Adrenal gland (tissue), 12 donors: ENCODE data around the gene MLLT3. TPM values are rescaled to one million over a fixed set of nuclear protein-coding genes. Genes with fewer than 3 reads are reported as not detected.

ENCODE experiments used
- DNase-seq, 7 donors: peaks; one replicate each; pipeline ENCODE4 v3.0.0-alpha.2; 2019 to 2020
- H3K27ac ChIP-seq, 5 donors: fragments of 200-600 bp; sonication (generic) in 4 of 5; 1 replicate in 3 of 5; 2 replicates in 2 of 5; pipeline versions ENCODE4 v1.5.1 to v1.8.0; 2016 to 2020; ENCODE audit warnings: mild to moderate bottlenecking in 1 of 5
- H3K27me3 ChIP-seq: fragments of 200-600 bp; 2 replicates; pipeline ENCODE4 v1.8.0; 2021
- H3K36me3 ChIP-seq, 2 donors: fragments of 200-600 bp; replicated peaks in 1 of 2; 1 replicate in 1 of 2; 2 replicates in 1 of 2; pipeline versions ENCODE4 v1.5.1 to v1.8.0; 2018 to 2022
- H3K4me1 ChIP-seq, 2 donors: fragments of 200-600 bp; replicated peaks in 1 of 2; 1 replicate in 1 of 2; 2 replicates in 1 of 2; pipeline versions ENCODE4 v1.5.1 to v1.8.0; 2018 to 2021
- H3K4me3 ChIP-seq, 4 donors: fragments of 200-600 bp; sonication (generic) in 3 of 4; one replicate each; pipeline ENCODE4 v1.5.1; 2016 to 2018
- H3K9me3 ChIP-seq, 3 donors: fragments of 200-600 bp; sonication (generic) in 1 of 3; replicated peaks in 1 of 3; 1 replicate in 2 of 3; 2 replicates in 1 of 3; pipeline versions ENCODE4 v1.5.1 to v1.8.0; 2016 to 2021
- POLR2A ChIP-seq, 2 donors: fragments of 450-650 bp; IDR thresholded peaks; one replicate each; pipeline ENCODE4 v1.6.1; 2017; ENCODE audit warnings: antibody characterized with exemption in 2 of 2, mild to moderate bottlenecking in 2 of 2, moderate library complexity in 1 of 2
- WGBS, 4 donors: extraction: QIAGEN DNeasy Blood & Tissue Kit in 2 of 4; methylation state at CpG; one replicate each; pipeline versions ENCODE4 v1.1.5 to v1.1.7; 2013 to 2017; 5-methylcytosine and 5-hydroxymethylcytosine counted together
- intact Hi-C, 2 donors: fragments of 100-400 bp; cut with DNase I; formaldehyde crosslinking; loops; one replicate each; pipeline versions ENCODE4 v1.14.1 to v1.15.0; 2022 to 2023
- polyA plus RNA-seq, 3 donors: library from polyadenylated mRNA; stranded (reverse); fragments of 200-250 nt in 2 of 3; fragments of 350-450 nt in 1 of 3; fragmentation: Illumina TruSeq in 1 of 3; extraction: RNeasy Lipid Tissue Mini Kit (QIAGEN cat#74804) in 1 of 3; gene quantifications; one replicate each; pipeline ENCODE4 v1.2.3, GENCODE V29; 2013 to 2014
- total RNA-seq, 9 donors: library from RNA; depleted of rRNA in 4 of 9; stranded (reverse); fragments of >200 nt in 4 of 9; fragments of 120-200 nt in 1 of 9; fragmentation: NEBNext Ultra II Directional in 1 of 9; extraction: Animal tissue kit (Norgen Biotek cat#: 25700) in 1 of 9; gene quantifications; one replicate each; pipeline versions ENCODE4 v1.1.0 to v1.2.4, GENCODE V29; 2013 to 2023
- TF ChIP-seq, protein P1 (sequence below), 6 experiments: fragments of 450-650 bp in 4 of 6; fragments of 200-600 bp in 2 of 6; sonication (generic) in 1 of 6; IDR thresholded peaks; 1 replicate in 5 of 6; 2 replicates in 1 of 6; pipeline versions ENCODE4 v1.5.1 to v1.8.0; 2016 to 2021; ENCODE audit warnings: antibody characterized with exemption in 6 of 6, mild to moderate bottlenecking in 2 of 6, moderate library complexity in 1 of 6
- donor health status: healthy with polysubstance abuse.
- donor health status: Bipolar disorder and iron deficiency.
- donor health status: DM: yes; HTN: yes; CAD: no.
- donor health status: DM: no; HTN: no; CAD: no.
- donor health status: DM: no; HTN: no; CAD: no.
- donor health status: DM: yes; HTN: yes; CAD: no.

MLLT3 gene
- total and polyA plus RNA-seq, 12 donors, result 11.0 to 37.7 (median 17.9) TPM

DNA sequence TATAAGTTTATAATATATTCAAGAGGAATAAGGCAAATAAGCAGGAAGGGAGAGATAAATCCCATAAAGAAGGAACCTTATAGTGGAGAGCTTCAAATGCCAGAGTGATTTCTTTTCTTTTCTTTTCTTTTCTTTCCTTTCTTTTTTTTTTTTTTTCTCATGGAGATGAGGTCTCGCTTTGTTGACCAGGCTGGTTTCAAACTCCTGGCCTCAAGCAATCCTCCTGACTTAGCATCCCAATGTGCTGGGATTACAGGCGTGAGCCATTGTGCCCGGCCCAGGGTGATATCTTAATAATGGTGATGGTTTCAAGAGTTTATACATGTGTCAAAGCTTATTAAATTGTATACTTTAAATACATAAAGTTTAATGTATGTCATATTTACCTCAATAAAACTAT lies 42.2 kb upstream of the MLLT3 start:
- Histone ChIP-seq H3K27ac (no peak overlapping the region), H3K4me1 (no peaks in the 10 kb centered on the region), H3K36me3 (no peaks in the 10 kb centered on the region), H3K27me3 (no peaks in the 10 kb centered on the region), H3K4me3 (no peak overlapping the region), H3K9me3 (no peaks in the 10 kb centered on the region)
- 93 to 98% (median 96%) methylated on average over 3 of the region's 3 CpGs for WGBS, 4 donors
- TF ChIP-seq, protein P1, sequence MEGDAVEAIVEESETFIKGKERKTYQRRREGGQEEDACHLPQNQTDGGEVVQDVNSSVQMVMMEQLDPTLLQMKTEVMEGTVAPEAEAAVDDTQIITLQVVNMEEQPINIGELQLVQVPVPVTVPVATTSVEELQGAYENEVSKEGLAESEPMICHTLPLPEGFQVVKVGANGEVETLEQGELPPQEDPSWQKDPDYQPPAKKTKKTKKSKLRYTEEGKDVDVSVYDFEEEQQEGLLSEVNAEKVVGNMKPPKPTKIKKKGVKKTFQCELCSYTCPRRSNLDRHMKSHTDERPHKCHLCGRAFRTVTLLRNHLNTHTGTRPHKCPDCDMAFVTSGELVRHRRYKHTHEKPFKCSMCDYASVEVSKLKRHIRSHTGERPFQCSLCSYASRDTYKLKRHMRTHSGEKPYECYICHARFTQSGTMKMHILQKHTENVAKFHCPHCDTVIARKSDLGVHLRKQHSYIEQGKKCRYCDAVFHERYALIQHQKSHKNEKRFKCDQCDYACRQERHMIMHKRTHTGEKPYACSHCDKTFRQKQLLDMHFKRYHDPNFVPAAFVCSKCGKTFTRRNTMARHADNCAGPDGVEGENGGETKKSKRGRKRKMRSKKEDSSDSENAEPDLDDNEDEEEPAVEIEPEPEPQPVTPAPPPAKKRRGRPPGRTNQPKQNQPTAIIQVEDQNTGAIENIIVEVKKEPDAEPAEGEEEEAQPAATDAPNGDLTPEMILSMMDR (IDR thresholded peaks at IDR 0.05), result no peak
- TF ChIP-seq POLR2A (IDR thresholded peaks at IDR 0.05), result no peak
- intact Hi-C loops, result no loop called here
- no peak for DNase-seq

DNA sequence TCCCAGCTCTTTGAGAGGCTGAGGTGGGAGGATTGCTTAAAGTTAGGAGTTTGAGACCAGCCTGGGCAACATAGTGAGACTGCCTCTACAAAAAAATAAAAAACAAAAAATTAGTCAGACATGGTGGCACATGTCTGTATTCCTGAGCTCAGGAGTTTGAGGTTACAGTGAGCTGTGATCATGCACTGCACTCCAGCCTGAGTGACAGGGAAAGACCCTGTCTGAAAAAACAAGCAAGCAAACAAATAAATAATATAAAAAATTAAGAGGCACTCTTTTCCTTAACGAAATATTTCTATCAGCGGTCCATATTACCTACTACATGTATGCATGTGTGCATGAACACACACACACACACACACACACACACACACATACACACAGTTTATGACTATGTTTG lies 40.8 kb upstream of the MLLT3 start:
- no peaks in the 10 kb centered on the region for H3K9me3 ChIP-seq
- DNase-seq, result no peak
- no peak overlapping the region for H3K27ac ChIP-seq
- TF ChIP-seq POLR2A (IDR thresholded peaks at IDR 0.05), result no peak
- TF ChIP-seq, protein P1 (IDR thresholded peaks at IDR 0.05), result no peak
- no peaks in the 10 kb centered on the region for H3K4me1 ChIP-seq
- no peaks in the 10 kb centered on the region for H3K36me3 ChIP-seq
- WGBS, 4 donors, result 94 to 96% (median 94%) methylated on average over 2 of the region's 2 CpGs
- intact Hi-C loops, result no loop called here
- H3K27me3 ChIP-seq, result no peaks in the 10 kb centered on the region
- H3K4me3 ChIP-seq, result no peak overlapping the region

DNA sequence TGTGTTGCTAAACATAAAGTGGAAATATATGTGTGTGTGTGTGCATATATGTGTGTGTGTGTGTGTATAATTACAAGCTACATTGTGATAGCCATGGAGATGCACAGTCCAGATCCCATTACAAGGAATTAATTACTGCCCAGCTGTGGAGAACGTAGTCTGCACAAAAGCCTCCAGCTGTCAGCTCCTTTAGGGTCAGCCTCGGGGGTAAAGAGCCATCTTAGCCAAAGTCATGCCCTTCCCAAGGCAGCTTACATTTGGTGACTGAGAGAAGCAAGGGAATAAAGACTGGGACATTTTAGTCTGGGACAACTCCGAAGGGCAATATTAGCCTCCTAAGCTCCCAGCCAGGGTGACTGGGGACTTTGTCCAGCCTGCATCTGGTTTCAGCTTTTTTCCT lies 39.9 kb upstream of the MLLT3 start:
- DNase-seq, result no peak
- no peak overlapping the region for H3K4me3 ChIP-seq
- H3K27me3 ChIP-seq, result no peaks in the 10 kb centered on the region
- WGBS, 4 donors, result 56 to 79% (median 69%) methylated on average over 3 of the region's 3 CpGs
- no peak for TF ChIP-seq POLR2A (IDR thresholded peaks at IDR 0.05)
- TF ChIP-seq, protein P1 (IDR thresholded peaks at IDR 0.05), result no peak
- H3K27ac ChIP-seq, result no peak overlapping the region
- no peaks in the 10 kb centered on the region for H3K9me3 ChIP-seq
- intact Hi-C loops, result no loop called here
- H3K4me1 ChIP-seq, result no peaks in the 10 kb centered on the region
- H3K36me3 ChIP-seq, result no peaks in the 10 kb centered on the region

DNA sequence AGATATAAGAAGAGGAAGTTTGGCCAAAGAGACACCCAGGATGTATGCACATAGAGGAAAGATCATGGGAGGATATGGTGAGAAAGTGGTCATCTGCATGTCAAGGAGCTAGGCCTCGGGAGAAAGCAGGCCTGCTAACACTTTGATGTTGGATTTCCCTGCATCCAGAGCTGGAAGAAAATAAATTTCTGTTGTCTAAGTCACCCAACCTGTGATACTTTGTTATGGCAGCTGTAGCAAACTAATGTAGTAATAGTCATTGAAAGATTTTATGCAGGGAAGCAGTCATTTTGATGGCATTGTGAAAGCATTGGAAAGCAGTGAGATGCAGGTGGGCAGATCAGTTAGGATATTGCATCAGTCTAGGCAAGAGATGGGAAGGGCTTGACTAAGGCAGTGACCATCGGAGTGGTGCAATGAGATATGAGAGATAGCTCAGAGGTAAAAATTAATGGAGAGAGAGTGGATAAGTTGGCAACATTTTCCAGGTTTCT lies 37.2 kb upstream of the MLLT3 start:
- Histone ChIP-seq H3K4me3 (peak overlapping the region in 1 of 4 donors; percentile 39), H3K4me1 (no peaks in the 10 kb centered on the region), H3K27me3 (no peaks in the 10 kb centered on the region), H3K27ac (no peak overlapping the region), H3K36me3 (no peaks in the 10 kb centered on the region), H3K9me3 (no peaks in the 10 kb centered on the region)
- 72 to 85% (median 78%) methylated on average over 2 of the region's 2 CpGs for WGBS, 4 donors
- DNase-seq, result no peak
- intact Hi-C loops, result no loop called here
- TF ChIP-seq, protein P1 (IDR thresholded peaks at IDR 0.05), result no peak
- TF ChIP-seq POLR2A (IDR thresholded peaks at IDR 0.05), result no peak
